Skeletal muscle cell (primary cell): ENCODE results near the gene TSSK6.

Experiments
- DNase-seq: peaks from one replicate; pipeline ENCODE4 v3.0.0-alpha.2; 2010; ENCODE audit warnings: low read depth
- H3K4me3 ChIP-seq: 2 replicates; pipeline ENCODE4 v1.5.1; 2011; ENCODE audit warnings: low read depth, mild to moderate bottlenecking, control low read depth, low read length, moderate library complexity

TSSK6 gene

DNA sequence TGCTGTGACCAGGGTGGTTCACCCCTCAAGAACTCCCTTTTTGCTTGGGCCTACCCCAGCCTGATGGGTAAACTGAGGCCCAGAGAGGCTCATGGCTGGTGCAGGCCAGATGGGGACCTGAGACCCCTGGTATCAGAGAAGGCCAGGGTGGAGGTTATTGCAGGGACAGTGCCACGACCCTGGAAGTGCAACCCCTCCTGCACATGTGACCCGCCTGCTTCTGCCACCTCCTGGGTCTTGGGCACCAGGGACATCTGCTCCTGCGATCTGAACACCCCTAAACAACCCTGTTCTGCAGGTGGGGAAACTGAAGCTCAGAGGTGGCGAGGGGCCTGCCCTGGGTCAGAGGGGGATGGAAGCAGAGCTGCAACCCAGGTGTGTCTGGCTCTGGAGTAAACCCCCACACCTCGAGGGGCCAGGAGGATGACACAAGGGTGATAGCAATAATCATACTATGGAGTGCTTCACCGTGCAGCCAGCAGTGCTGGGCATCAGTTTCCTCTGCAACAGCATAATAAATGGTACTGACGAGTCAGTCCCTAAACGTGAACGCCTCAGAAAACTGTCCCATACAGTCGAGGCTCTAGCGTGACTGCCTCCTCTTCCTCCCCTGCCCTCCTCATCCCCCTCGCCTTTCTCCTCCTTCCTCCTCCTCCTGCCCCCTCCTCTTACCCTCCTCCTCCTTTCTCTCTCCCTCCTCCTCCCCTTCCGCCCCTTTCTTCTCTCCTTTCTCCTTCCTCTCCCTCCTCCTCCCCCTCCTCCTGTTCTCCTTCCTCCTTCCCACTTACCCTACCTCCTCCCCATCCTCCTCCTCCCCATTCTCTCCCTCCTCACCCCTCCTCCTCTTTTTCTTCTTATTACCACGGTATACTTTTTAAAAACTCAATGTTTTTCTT is 17.7 kb upstream of the TSSK6 start:
- H3K4me3 ChIP-seq: no peak overlapping the region
- no peak for DNase-seq

- H3K4me3 ChIP-seq: no peak overlapping the region
- DNase-seq: no peak
Measured at GRCh38 chr19:19531951-19532805, 16.8 kb upstream of the TSSK6 start.

- H3K4me3 ChIP-seq: no peak overlapping the region
- no peak for DNase-seq
Measured at GRCh38 chr19:19530889-19531288, 15.5 kb upstream of the TSSK6 start.

GRCh38 chr19:19530423-19530804 is 15.1 kb upstream of the TSSK6 start:
- no peak for DNase-seq
- H3K4me3 ChIP-seq: no peak overlapping the region

- no peak overlapping the region for H3K4me3 ChIP-seq
- DNase-seq: no peak
Measured at GRCh38 chr19:19529783-19530422, 14.6 kb upstream of the TSSK6 start.

GRCh38 chr19:19528721-19529490 is 13.6 kb upstream of the TSSK6 start, which contains the start of gene YJEFN3:
TSS of gene YJEFN3 (plus strand) at chr19:19528911. CDS start at chr19:19528933, 22 bp downstream.
- H3K4me3 ChIP-seq: peak within 1 kb of the TSS; percentile 24
- no peak for DNase-seq

GRCh38 chr19:19527674-19528625 is 12.6 kb upstream of the TSSK6 start:
- DNase-seq: no peak
- no peak overlapping the region for H3K4me3 ChIP-seq

- no peak overlapping the region for H3K4me3 ChIP-seq
- no peak for DNase-seq
Measured at GRCh38 chr19:19527371-19527656, 12.0 kb upstream of the TSSK6 start.

GRCh38 chr19:19526581-19527370 is 11.4 kb upstream of the TSSK6 start:
- no peak for DNase-seq
- no peak overlapping the region for H3K4me3 ChIP-seq

DNA sequence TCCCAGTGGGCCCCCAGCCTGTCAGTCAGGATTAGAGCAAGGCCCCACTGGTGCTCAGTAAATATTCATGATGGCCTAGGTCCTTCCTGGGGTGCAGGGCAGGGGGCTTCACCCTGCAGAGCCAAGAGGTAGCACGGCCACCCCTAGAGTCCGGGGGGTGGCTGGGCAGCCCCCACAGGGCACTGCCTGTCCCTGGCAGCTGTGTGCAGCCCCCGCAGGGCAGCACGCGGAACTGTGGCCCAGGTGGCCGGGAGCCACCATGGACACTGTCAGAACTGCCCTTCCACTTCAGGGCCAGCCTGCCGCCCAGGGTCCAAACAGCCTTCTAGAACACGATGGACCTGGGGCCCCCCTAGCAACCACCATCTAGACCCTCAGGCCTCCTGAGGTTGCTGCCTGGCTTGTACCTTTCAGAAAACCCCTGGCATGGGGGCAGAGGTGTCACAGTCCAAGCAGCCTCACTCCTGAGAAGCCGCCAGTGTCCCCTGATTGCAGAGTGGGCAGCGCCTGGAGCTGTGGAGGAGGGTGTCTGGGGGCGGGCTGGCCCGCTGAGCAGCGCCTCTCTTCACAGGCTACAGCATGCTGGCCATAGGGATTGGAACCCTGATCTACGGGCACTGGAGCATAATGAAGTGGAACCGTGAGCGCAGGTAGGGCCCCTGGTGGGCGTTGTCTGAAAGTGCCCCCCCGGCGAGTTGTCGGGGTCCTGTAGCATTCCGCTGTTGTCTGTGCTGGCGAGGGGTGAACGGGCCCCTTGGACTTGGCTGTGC is 10.4 kb upstream of the TSSK6 start:
- no peak for DNase-seq
- H3K4me3 ChIP-seq: no peak overlapping the region

GRCh38 chr19:19524053-19524452 is 8.7 kb upstream of the TSSK6 start:
- no peak overlapping the region for H3K4me3 ChIP-seq
- DNase-seq: no peak

DNA sequence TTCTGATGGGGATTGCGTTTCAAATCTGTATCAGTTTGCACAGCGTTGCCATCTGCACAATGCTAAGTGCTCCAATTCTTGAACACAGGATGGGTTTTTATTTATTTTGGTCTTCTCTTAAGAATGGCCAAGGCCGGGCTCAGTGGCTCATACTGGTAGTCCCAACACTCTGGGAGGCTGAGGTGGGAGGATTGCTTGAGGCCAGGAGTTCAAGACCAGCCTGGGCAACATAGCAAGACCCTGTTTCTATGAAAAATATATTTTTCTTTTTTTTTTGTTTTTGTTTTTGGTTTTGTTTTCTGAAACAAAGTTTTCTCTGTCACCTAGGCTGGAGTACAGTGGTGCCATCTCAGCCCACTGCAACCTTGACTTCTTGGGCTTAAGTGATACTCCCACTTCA is 7.8 kb upstream of the TSSK6 start:
- DNase-seq: no peak
- no peak overlapping the region for H3K4me3 ChIP-seq

GRCh38 chr19:19520989-19521388 is 5.6 kb upstream of the TSSK6 start:
- no peak for DNase-seq
- H3K4me3 ChIP-seq: no peak overlapping the region

DNA sequence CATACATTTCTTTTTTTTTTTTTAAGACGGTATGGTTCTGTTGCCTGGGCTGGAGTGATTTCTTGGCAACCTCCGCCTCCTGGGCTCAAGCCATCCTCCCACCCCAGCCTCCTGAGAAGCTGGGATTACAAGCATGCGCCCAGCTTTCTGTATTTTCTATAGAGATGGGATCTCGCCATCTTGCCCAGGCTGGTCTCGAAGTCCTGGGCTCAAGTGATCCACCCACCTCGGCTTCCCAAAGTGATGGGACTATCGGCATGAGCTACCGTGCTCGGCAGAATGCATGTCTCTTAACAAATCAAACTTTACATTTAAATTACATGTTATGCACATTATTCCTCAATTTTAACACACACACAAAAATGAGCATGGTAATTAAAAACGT is 1.9 kb upstream of the TSSK6 start:
- no peak for DNase-seq
- no peak overlapping the region for H3K4me3 ChIP-seq

GRCh38 chr19:19515642-19516519 is 533 bp upstream of the TSSK6 start, which contains the start of gene NDUFA13:
TSS of gene NDUFA13 (plus strand) at chr19:19516225. CDS start at chr19:19516239, 14 bp downstream.
- H3K4me3 ChIP-seq: peak within 1 kb of the TSS; percentile 94
- peak; percentile 65 for DNase-seq

GRCh38 chr19:19514215-19514657 is 1.1 kb downstream of the TSSK6 start:
- no peak for DNase-seq
- no peak overlapping the region for H3K4me3 ChIP-seq
